Adrenal gland (tissue), 19 donors: ENCODE measurements around the gene PRR14L. TPM values are rescaled to one million over a fixed set of nuclear protein-coding genes. Genes with fewer than 3 reads are reported as not detected.
"Not testable (repeated sequence)": the region's sequence is repeated elsewhere in the genome, so short reads cannot be mapped to it uniquely, and the experiment has no call there.

Experiments used
- DNase-seq, 7 donors: peaks; one replicate each; pipeline ENCODE4 v3.0.0-alpha.2; 2019 to 2020
- H3K27ac ChIP-seq, 5 donors: fragments of 200-600 bp; sonication (generic) in 4 of 5; 1 replicate in 3 of 5; 2 replicates in 2 of 5; pipeline versions ENCODE4 v1.5.1 to v1.8.0; 2016 to 2020; ENCODE audit warnings: mild to moderate bottlenecking in 1 of 5
- H3K27me3 ChIP-seq: fragments of 200-600 bp; 2 replicates; pipeline ENCODE4 v1.8.0; 2021
- H3K36me3 ChIP-seq, 2 donors: fragments of 200-600 bp; replicated peaks in 1 of 2; 1 replicate in 1 of 2; 2 replicates in 1 of 2; pipeline versions ENCODE4 v1.5.1 to v1.8.0; 2018 to 2022
- H3K4me1 ChIP-seq, 2 donors: fragments of 200-600 bp; replicated peaks in 1 of 2; 1 replicate in 1 of 2; 2 replicates in 1 of 2; pipeline versions ENCODE4 v1.5.1 to v1.8.0; 2018 to 2021
- H3K4me3 ChIP-seq, 4 donors: fragments of 200-600 bp; sonication (generic) in 3 of 4; one replicate each; pipeline ENCODE4 v1.5.1; 2016 to 2018
- H3K9me3 ChIP-seq, 3 donors: fragments of 200-600 bp; sonication (generic) in 1 of 3; replicated peaks in 1 of 3; 1 replicate in 2 of 3; 2 replicates in 1 of 3; pipeline versions ENCODE4 v1.5.1 to v1.8.0; 2016 to 2021
- POLR2A ChIP-seq, 2 donors: fragments of 450-650 bp; IDR thresholded peaks; one replicate each; pipeline ENCODE4 v1.6.1; 2017; ENCODE audit warnings: antibody characterized with exemption in 2 of 2, mild to moderate bottlenecking in 2 of 2, moderate library complexity in 1 of 2
- WGBS, 4 donors: extraction: QIAGEN DNeasy Blood & Tissue Kit in 2 of 4; methylation state at CpG; one replicate each; pipeline versions ENCODE4 v1.1.5 to v1.1.7; 2013 to 2017; 5-methylcytosine and 5-hydroxymethylcytosine counted together
- intact Hi-C, 2 donors: fragments of 100-400 bp; cut with DNase I; formaldehyde crosslinking; loops; one replicate each; pipeline versions ENCODE4 v1.14.1 to v1.15.0; 2022 to 2023
- long read RNA-seq, 10 donors: library from polyadenylated mRNA in 3 of 10; unstranded in 2 of 10; stranded (forward) in 1 of 10; transcript quantifications; one replicate each; pipeline ENCODE4 v2.0.0 and lab custom pipeline, GENCODE V29; 2021 to 2026
- polyA plus RNA-seq, 3 donors: library from polyadenylated mRNA; stranded (reverse); fragments of 200-250 nt in 2 of 3; fragments of 350-450 nt in 1 of 3; fragmentation: Illumina TruSeq in 1 of 3; extraction: RNeasy Lipid Tissue Mini Kit (QIAGEN cat#74804) in 1 of 3; gene quantifications; one replicate each; pipeline ENCODE4 v1.2.3, GENCODE V29; 2013 to 2014
- total RNA-seq, 9 donors: library from RNA; depleted of rRNA in 4 of 9; stranded (reverse); fragments of >200 nt in 4 of 9; fragments of 120-200 nt in 1 of 9; fragmentation: NEBNext Ultra II Directional in 1 of 9; extraction: Animal tissue kit (Norgen Biotek cat#: 25700) in 1 of 9; gene quantifications; one replicate each; pipeline versions ENCODE4 v1.1.0 to v1.2.4, GENCODE V29; 2013 to 2023
- TF ChIP-seq, protein P1 (sequence below), 6 experiments: fragments of 450-650 bp in 4 of 6; fragments of 200-600 bp in 2 of 6; sonication (generic) in 1 of 6; IDR thresholded peaks; 1 replicate in 5 of 6; 2 replicates in 1 of 6; pipeline versions ENCODE4 v1.5.1 to v1.8.0; 2016 to 2021; ENCODE audit warnings: antibody characterized with exemption in 6 of 6, mild to moderate bottlenecking in 2 of 6, moderate library complexity in 1 of 6
- donor health status: healthy with polysubstance abuse.
- donor health status: Bipolar disorder and iron deficiency.
- donor health status: DM: yes; HTN: yes; CAD: no.
- donor health status: DM: no; HTN: no; CAD: no.
- donor health status: DM: no; HTN: no; CAD: no.
- donor health status: DM: yes; HTN: yes; CAD: no.

PRR14L gene
- total RNA-seq (10 to 100 TPM; 15.7 to 53.6 (median 37.0) TPM), polyA plus RNA-seq (10 to 100 TPM in 1 of 3 donors, 1 to 10 TPM in 2; 6.8 to 13.1 (median 10.0) TPM)
- long read RNA-seq, donor 1 = 0 reads
- long read RNA-seq, donor 2, partial matches to known transcripts = 0 of 1 reads
- long read RNA-seq, donor 2, other reads (novel, unspliced or antisense) = 0 of 1 reads
- long read RNA-seq, donor 3 = 0 reads
- long read RNA-seq, donor 4, transcript PRR14L-206 (3 exons, 718 nt) = major isoform, 5 of 10 reads
- long read RNA-seq, donor 4, partial matches to known transcripts = 4 of 10 reads
- long read RNA-seq, donor 4, other reads (novel, unspliced or antisense) = 1 of 10 reads
- long read RNA-seq, donor 5, partial matches to known transcripts = 4 of 4 reads
- long read RNA-seq, donor 5, other reads (novel, unspliced or antisense) = 0 of 4 reads
- long read RNA-seq, donor 6, partial matches to known transcripts = 6 of 12 reads
- long read RNA-seq, donor 6, other reads (novel, unspliced or antisense) = 6 of 12 reads
- long read RNA-seq, donor 7, partial matches to known transcripts = 0 of 1 reads
- long read RNA-seq, donor 7, other reads (novel, unspliced or antisense) = 0 of 1 reads
- long read RNA-seq, donor 8, partial matches to known transcripts = 6 of 6 reads
- long read RNA-seq, donor 8, other reads (novel, unspliced or antisense) = 0 of 6 reads
- long read RNA-seq, donor 9, partial matches to known transcripts = 5 of 5 reads
- long read RNA-seq, donor 9, other reads (novel, unspliced or antisense) = 0 of 5 reads
- long read RNA-seq, donor 10, partial matches to known transcripts = 10 of 10 reads
- long read RNA-seq, donor 10, other reads (novel, unspliced or antisense) = 0 of 10 reads

DNA sequence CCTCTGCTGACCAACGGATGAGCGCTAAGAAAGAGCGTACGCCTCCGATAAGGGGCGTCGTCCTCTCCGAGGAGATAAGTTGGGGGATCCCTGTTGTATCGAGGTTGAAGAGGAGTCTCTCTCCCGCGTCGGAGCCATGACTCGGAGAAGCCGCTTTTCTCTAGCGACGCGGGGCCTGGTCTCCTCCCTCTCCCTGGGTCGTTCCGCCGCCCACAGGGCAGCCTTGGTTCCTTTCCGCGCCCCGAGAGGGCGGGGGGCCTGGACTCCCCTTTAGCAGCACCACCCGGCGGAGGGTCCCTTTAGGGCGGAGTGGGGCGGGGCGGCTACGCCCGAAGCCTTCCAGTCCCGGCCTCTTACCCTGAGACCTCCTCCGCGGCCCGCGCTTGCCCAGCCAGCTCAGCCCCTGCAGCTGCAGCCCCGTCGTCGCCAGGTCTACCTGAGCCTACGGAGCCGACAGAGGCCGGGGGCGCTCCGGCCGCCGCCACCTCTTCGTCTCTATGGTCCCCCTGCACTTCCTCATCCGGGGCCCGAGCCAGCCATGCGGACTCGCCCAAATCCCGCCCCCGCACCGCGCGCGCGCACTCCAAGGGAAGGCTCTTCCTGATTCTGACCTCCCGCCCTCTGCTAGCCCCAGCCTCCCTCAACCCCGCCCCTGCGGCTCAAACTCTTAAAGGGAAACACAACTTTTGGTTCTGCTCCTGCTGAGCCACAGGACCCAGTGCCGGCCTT is at the start of gene PRR14L:
Gene PRR14L (minus strand): TSS at position 497 of the 729 bp plus-strand sequence. CDS start 11,272 bp downstream, outside the sequence.
- peak within 1 kb of the TSS; percentile 43 to 97 (median 72) for H3K4me3 ChIP-seq
- 0 to 1% (median 0%) methylated on average over 16 to 62 of the region's 62 CpGs for WGBS, 4 donors
- DNase-seq = peak; percentile 97 to 99 (median 98)
- peak; percentile 72 to 88 for TF ChIP-seq POLR2A (IDR thresholded peaks at IDR 0.05)
- TF ChIP-seq, protein P1, sequence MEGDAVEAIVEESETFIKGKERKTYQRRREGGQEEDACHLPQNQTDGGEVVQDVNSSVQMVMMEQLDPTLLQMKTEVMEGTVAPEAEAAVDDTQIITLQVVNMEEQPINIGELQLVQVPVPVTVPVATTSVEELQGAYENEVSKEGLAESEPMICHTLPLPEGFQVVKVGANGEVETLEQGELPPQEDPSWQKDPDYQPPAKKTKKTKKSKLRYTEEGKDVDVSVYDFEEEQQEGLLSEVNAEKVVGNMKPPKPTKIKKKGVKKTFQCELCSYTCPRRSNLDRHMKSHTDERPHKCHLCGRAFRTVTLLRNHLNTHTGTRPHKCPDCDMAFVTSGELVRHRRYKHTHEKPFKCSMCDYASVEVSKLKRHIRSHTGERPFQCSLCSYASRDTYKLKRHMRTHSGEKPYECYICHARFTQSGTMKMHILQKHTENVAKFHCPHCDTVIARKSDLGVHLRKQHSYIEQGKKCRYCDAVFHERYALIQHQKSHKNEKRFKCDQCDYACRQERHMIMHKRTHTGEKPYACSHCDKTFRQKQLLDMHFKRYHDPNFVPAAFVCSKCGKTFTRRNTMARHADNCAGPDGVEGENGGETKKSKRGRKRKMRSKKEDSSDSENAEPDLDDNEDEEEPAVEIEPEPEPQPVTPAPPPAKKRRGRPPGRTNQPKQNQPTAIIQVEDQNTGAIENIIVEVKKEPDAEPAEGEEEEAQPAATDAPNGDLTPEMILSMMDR (IDR thresholded peaks at IDR 0.05) = no peak
- no peaks in the 10 kb centered on the region for H3K27me3 ChIP-seq
- H3K4me1 ChIP-seq = peaks cover 32 to 42% of the 10 kb centered on the region in 2 donors
- peak within 1 kb of the TSS in 4 of 5 donors; percentile 65 to 88 (median 76) for H3K27ac ChIP-seq
- intact Hi-C loops = loop anchor here (5.0 to 10.0 kb wide), 2 partner anchors 65 to 82 kb away; no protein-coding TSS in a partner anchor
- H3K9me3 ChIP-seq = no peaks in the 10 kb centered on the region
- no peaks in the 10 kb centered on the region for H3K36me3 ChIP-seq

- H3K4me1 ChIP-seq, intact Hi-C loops, H3K9me3 ChIP-seq, H3K4me3 ChIP-seq, DNase-seq, H3K27me3 ChIP-seq, H3K27ac ChIP-seq: not testable (repeated sequence)
- H3K36me3 ChIP-seq = peaks cover 0 to 73% of the 10 kb centered on the region in 2 donors
- WGBS, 4 donors = 84 to 85% (median 85%) methylated on average over 8 of the region's 8 CpGs
Observed at GRCh38 chr22:31799358-31799757, 49.4 kb upstream of the PRR14L start.

- intact Hi-C loops = no loop called here
- no peaks in the 10 kb centered on the region for H3K4me1 ChIP-seq
- no peak for DNase-seq
- no peaks in the 10 kb centered on the region for H3K9me3 ChIP-seq
- H3K36me3 ChIP-seq = peaks cover 0 to 31% of the 10 kb centered on the region in 2 donors
- WGBS, 4 donors = 87 to 100% (median 93%) methylated on average over 2 of the region's 2 CpGs
- TF ChIP-seq, protein P1 (IDR thresholded peaks at IDR 0.05) = no peak
- TF ChIP-seq POLR2A (IDR thresholded peaks at IDR 0.05) = no peak
- no peaks in the 10 kb centered on the region for H3K27me3 ChIP-seq
- no peak overlapping the region for H3K4me3 ChIP-seq
- no peak overlapping the region for H3K27ac ChIP-seq
Observed at GRCh38 chr22:31790240-31790639, 40.3 kb upstream of the PRR14L start.

DNA sequence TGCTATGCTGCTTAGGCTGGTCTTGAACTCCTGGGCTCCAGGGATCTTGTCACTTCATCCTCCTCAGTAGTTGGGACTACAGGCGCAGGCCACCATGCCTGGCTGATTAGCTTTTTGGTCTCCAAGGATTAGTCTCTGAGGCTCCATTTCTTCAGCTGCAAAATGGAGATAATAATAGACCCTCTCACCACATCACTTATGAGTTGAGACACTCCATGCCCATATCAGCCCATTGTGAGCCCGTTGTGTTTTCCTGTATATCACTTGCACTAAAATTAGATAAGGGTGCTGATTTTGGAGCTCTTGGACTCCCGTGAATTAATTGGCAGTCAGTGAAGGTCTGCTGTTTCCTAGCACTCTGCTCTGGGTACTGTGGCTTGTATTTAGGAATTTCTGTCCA is 39.9 kb upstream of the PRR14L start:
- Histone ChIP-seq H3K36me3 (peaks cover 0 to 36% of the 10 kb centered on the region in 2 donors), H3K9me3 (no peaks in the 10 kb centered on the region), H3K27me3 (no peaks in the 10 kb centered on the region), H3K27ac (no peak overlapping the region), H3K4me3 (no peak overlapping the region), H3K4me1 (no peaks in the 10 kb centered on the region)
- intact Hi-C loops = no loop called here
- DNase-seq = no peak
- 72 to 89% (median 82%) methylated on average over 3 of the region's 3 CpGs for WGBS, 4 donors
- no peak for TF ChIP-seq POLR2A (IDR thresholded peaks at IDR 0.05)
- TF ChIP-seq, protein P1 (IDR thresholded peaks at IDR 0.05) = no peak
